ENCODE results near the gene ERBB2.
A peak's percentile ranks its signal among the peaks of the same experiment; 100 is the strongest.
"Not testable (repeated sequence)": the region's sequence is repeated elsewhere in the genome, so short reads cannot be mapped to it uniquely, and the experiment has no call there.

The ERBB2 gene

DNA sequence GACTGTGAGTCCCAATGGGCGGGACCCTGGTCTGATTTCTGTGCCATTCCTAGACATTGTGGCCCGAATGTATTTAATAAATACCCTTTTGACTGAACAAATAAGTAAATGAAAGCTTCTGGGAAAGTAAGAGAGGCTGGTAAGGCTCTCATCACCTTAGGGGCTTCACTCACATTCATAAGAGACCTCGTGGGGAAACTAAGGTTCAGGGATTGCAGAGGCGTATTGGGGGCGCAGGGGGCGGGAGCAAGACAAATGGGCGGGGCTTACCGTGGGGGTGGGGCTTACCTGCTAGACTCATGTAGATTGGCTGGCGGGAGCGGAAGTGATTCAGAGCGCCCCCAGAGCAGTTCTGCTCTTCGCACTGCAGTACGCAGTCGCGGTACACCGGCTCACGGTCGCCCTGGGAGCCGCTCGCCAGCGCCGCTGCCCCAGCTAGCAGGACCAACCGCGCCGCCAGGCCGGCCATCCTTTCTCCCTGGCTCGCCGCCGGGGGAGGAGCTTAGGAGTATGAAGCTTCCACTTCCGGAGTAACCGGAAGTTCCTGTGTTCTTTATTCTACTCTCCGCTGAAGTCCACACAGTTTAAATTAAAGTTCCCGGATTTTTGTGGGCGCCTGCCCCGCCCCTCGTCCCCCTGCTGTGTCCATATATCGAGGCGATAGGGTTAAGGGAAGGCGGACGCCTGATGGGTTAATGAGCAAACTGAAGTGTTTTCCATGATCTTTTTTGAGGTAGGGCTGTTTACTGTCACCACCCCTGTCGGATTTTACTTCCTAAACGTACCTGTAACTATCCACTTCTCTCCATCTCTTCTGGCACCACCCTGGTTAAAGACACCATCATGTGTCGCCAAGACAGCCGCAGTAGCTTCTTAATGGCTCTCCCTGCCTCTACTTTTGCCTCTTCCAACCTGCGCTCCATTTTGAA is 12.1 kb upstream of the ERBB2 start, which contains the start of gene PGAP3:
Gene PGAP3 (minus strand): TSS at position 512 of the 929 bp plus-strand sequence. CDS start 43 bp downstream, at position 469.
- peak within 1 kb of the TSS; percentile 86 for H3K9ac ChIP-seq (ENCODE audit: low read length)
- H3K36me3 ChIP-seq (ENCODE audit: control insufficient read depth, low read depth, low read length): peaks cover 7% of the 10 kb centered on the region
- no peaks in the 10 kb centered on the region for H3K9me3 ChIP-seq (ENCODE audit: control insufficient read depth, low read depth, low read length)
- H3K4me3 ChIP-seq (ENCODE audit: low read length): peak within 1 kb of the TSS; percentile 89
- peaks cover 19% of the 10 kb centered on the region for H3K4me1 ChIP-seq (ENCODE audit: control insufficient read depth, low read depth, low read length)
- H3K27me3 ChIP-seq (ENCODE audit: control insufficient read depth, insufficient read depth, low read length): no peaks in the 10 kb centered on the region
- H3K27ac ChIP-seq (ENCODE audit: low read length): peak within 1 kb of the TSS; percentile 96

DNA sequence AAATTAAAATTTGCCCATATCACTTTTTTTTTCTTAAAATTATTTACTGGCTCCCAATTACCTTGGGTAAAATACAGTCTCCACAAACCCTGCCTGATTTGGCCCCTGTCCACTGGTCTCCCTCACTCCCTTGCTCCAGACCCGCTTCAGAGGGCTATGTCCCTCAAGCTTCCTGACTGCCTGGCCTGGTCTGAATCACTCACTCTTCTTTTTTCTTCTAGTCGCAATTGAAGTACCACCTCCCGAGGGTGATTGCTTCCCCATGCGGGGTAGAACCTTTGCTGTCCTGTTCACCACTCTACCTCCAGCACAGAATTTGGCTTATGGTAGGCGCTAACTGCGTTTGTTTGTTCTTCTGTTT is 11.4 kb upstream of the ERBB2 start:
- H3K27me3 ChIP-seq (ENCODE audit: control insufficient read depth, insufficient read depth, low read length): no peaks in the 10 kb centered on the region
- H3K9ac ChIP-seq (ENCODE audit: low read length): peak overlapping the region; percentile 86
- peaks cover 7% of the 10 kb centered on the region for H3K36me3 ChIP-seq (ENCODE audit: control insufficient read depth, low read depth, low read length)
- H3K9me3 ChIP-seq (ENCODE audit: control insufficient read depth, low read depth, low read length): no peaks in the 10 kb centered on the region
- H3K4me3 ChIP-seq (ENCODE audit: low read length): peak overlapping the region; percentile 89
- peak overlapping the region; percentile 96 for H3K27ac ChIP-seq (ENCODE audit: low read length)
- peaks cover 19% of the 10 kb centered on the region for H3K4me1 ChIP-seq (ENCODE audit: control insufficient read depth, low read depth, low read length)

DNA sequence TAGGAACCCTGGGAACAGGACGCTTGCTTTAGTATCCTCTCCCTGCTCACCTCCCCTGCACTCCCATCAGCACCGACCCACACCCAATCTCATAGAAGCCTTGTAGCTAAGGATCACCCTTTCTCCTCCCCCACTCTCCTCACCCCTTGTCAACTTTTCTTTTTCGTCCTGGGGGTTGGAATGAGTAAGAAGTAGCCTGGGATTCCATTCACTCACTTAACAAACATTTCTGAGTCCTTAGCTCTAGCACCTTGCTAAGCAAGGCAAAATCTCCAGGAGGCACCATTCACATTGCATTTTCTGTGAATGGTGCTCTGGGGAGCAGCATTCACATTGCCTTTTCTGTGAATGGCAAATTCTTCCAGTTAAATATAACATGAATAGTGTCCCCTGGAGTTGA is 10.9 kb upstream of the ERBB2 start:
- H3K27me3 ChIP-seq (ENCODE audit: control insufficient read depth, insufficient read depth, low read length): no peaks in the 10 kb centered on the region
- peaks cover 19% of the 10 kb centered on the region for H3K4me1 ChIP-seq (ENCODE audit: control insufficient read depth, low read depth, low read length)
- H3K4me3 ChIP-seq (ENCODE audit: low read length): peak overlapping the region; percentile 89
- H3K36me3 ChIP-seq (ENCODE audit: control insufficient read depth, low read depth, low read length): peaks cover 7% of the 10 kb centered on the region
- peak overlapping the region; percentile 86 for H3K9ac ChIP-seq (ENCODE audit: low read length)
- H3K9me3 ChIP-seq (ENCODE audit: control insufficient read depth, low read depth, low read length): no peaks in the 10 kb centered on the region
- peak overlapping the region; percentile 96 for H3K27ac ChIP-seq (ENCODE audit: low read length)

DNA sequence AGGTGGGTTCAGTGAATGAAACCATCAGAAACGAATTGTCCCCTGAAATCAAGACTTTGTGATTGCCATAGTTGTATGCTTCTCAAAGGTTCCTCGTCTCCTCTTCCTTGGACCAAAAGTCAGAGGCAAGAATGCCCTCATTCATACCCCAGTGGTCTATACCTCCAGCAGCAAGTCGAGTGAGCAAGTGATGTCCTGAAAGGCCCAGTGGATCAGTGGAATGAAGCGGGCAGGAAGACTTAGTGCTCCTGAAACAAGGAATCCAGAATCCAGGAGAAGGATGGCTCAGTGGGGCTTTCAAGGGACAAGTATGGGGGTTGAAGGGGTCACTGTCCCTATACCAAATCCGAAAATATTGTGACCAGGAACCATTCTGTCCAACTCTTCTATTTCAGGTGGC is 5.3 kb upstream of the ERBB2 start:
- no peaks in the 10 kb centered on the region for H3K36me3 ChIP-seq (ENCODE audit: control insufficient read depth, low read depth, low read length)
- no peaks in the 10 kb centered on the region for H3K9me3 ChIP-seq (ENCODE audit: control insufficient read depth, low read depth, low read length)
- no peaks in the 10 kb centered on the region for H3K27me3 ChIP-seq (ENCODE audit: control insufficient read depth, insufficient read depth, low read length)
- H3K9ac ChIP-seq (ENCODE audit: low read length): no peak overlapping the region
- H3K4me3 ChIP-seq (ENCODE audit: low read length): no peak overlapping the region
- no peak overlapping the region for H3K27ac ChIP-seq (ENCODE audit: low read length)
- peaks cover 35% of the 10 kb centered on the region for H3K4me1 ChIP-seq (ENCODE audit: control insufficient read depth, low read depth, low read length)

DNA sequence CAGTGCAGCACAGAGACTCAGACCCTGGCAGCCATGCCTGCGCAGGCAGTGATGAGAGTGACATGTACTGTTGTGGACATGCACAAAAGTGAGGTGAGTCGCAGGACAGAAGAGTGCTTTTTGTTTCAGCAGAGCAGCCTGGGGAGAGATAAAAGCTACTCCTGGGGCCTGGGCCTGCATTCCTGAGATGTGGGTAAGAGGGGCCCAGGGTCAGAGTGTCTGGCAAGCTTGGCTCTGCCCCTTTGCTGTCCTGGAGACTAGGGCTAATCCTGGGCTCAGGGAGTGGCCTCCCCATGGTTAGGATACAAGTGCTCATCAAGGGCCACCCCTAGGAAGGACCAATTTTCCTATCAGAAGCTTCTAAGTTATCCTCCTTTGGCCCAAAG is 4.8 kb upstream of the ERBB2 start:
- Histone ChIP-seq H3K36me3 (ENCODE audit: control insufficient read depth, low read depth, low read length) (no peaks in the 10 kb centered on the region), H3K9me3 (ENCODE audit: control insufficient read depth, low read depth, low read length) (no peaks in the 10 kb centered on the region), H3K4me1 (ENCODE audit: control insufficient read depth, low read depth, low read length) (peaks cover 34% of the 10 kb centered on the region), H3K27ac (ENCODE audit: low read length) (peak overlapping the region; percentile 66), H3K27me3 (ENCODE audit: control insufficient read depth, insufficient read depth, low read length) (no peaks in the 10 kb centered on the region), H3K4me3 (ENCODE audit: low read length) (no peak overlapping the region), H3K9ac (ENCODE audit: low read length) (no peak overlapping the region)

DNA sequence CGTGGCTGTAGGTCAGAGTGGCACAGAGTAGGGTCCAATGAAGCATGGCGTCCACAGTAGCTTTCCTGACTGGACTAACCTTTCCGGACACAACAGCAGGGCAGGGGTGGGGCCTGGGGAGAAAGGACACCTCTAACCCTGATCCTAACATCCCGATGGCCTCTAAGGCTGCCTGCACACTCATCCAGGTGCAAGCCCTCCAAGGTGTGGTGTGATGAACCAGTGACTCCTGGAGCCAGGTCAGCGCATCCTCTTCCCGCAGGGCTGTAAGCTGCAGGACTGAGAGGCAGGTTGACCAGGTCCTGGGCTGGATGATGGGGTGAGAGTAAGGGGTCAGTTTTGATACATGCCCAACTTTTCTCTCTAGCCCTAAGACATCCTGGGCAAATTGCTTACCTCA is 3.1 kb upstream of the ERBB2 start:
- Histone ChIP-seq H3K4me1 (ENCODE audit: control insufficient read depth, low read depth, low read length) (peaks cover 36% of the 10 kb centered on the region), H3K27me3 (ENCODE audit: control insufficient read depth, insufficient read depth, low read length) (no peaks in the 10 kb centered on the region), H3K4me3 (ENCODE audit: low read length) (peak overlapping the region; percentile 6), H3K9ac (ENCODE audit: low read length) (no peak overlapping the region), H3K36me3 (ENCODE audit: control insufficient read depth, low read depth, low read length) (no peaks in the 10 kb centered on the region), H3K9me3 (ENCODE audit: control insufficient read depth, low read depth, low read length) (no peaks in the 10 kb centered on the region), H3K27ac (ENCODE audit: low read length) (peak overlapping the region; percentile 25)

DNA sequence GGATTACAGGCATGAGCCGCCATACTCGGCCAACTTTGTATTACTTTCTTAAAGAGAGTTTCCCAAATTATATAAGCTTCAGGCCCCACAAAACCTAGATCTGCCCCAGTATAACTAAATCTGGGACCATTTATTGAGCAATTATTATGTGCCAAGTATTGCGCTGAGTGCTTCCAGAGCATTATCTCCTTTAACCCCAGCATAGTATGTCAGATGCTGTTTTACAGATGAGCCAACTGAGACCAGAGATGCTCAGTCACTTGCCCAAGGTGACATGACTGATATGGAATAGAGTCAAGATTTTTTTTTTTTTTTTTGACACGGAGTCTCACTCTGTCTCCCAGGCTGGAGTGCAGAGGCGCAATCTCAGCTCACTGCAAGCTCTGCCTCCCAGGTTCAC is 1.9 kb upstream of the ERBB2 start:
- H3K36me3 ChIP-seq (ENCODE audit: control insufficient read depth, low read depth, low read length): no peaks in the 10 kb centered on the region
- no peak overlapping the region for H3K27ac ChIP-seq (ENCODE audit: low read length)
- H3K27me3 ChIP-seq (ENCODE audit: control insufficient read depth, insufficient read depth, low read length): no peaks in the 10 kb centered on the region
- H3K4me1 ChIP-seq (ENCODE audit: control insufficient read depth, low read depth, low read length): peaks cover 43% of the 10 kb centered on the region
- H3K9ac ChIP-seq (ENCODE audit: low read length): no peak overlapping the region
- H3K4me3 ChIP-seq (ENCODE audit: low read length): no peak overlapping the region
- no peaks in the 10 kb centered on the region for H3K9me3 ChIP-seq (ENCODE audit: control insufficient read depth, low read depth, low read length)

DNA sequence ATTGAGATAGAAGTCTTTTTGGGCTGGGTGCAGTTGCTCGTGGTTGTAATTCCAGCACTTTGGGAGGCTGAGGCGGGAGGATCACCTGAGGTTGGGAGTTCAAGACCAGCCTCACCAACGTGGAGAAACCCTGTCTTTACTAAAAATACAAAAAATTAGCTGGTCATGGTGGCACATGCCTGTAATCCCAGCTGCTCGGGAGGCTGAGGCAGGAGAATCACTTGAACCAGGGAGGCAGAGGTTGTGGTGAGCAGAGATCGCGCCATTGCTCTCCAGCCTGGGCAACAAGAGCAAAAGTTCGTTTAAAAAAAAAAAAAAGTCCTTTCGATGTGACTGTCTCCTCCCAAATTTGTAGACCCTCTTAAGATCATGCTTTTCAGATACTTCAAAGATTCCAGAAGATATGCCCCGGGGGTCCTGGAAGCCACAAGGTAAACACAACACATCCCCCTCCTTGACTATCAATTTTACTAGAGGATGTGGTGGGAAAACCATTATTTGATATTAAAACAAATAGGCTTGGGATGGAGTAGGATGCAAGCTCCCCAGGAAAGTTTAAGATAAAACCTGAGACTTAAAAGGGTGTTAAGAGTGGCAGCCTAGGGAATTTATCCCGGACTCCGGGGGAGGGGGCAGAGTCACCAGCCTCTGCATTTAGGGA is 577 bp upstream of the ERBB2 start:
- Histone ChIP-seq H3K4me3 (ENCODE audit: low read length) (peak overlapping the region; percentile 91), H3K9ac (ENCODE audit: low read length) (peak overlapping the region; percentile 76), H3K4me1 (ENCODE audit: control insufficient read depth, low read depth, low read length) (peaks cover 54% of the 10 kb centered on the region)
- H3K36me3 ChIP-seq (ENCODE audit: control insufficient read depth, low read depth, low read length); H3K9me3 ChIP-seq (ENCODE audit: control insufficient read depth, low read depth, low read length); H3K27ac ChIP-seq (ENCODE audit: low read length); H3K27me3 ChIP-seq (ENCODE audit: control insufficient read depth, insufficient read depth, low read length): not testable (repeated sequence)

DNA sequence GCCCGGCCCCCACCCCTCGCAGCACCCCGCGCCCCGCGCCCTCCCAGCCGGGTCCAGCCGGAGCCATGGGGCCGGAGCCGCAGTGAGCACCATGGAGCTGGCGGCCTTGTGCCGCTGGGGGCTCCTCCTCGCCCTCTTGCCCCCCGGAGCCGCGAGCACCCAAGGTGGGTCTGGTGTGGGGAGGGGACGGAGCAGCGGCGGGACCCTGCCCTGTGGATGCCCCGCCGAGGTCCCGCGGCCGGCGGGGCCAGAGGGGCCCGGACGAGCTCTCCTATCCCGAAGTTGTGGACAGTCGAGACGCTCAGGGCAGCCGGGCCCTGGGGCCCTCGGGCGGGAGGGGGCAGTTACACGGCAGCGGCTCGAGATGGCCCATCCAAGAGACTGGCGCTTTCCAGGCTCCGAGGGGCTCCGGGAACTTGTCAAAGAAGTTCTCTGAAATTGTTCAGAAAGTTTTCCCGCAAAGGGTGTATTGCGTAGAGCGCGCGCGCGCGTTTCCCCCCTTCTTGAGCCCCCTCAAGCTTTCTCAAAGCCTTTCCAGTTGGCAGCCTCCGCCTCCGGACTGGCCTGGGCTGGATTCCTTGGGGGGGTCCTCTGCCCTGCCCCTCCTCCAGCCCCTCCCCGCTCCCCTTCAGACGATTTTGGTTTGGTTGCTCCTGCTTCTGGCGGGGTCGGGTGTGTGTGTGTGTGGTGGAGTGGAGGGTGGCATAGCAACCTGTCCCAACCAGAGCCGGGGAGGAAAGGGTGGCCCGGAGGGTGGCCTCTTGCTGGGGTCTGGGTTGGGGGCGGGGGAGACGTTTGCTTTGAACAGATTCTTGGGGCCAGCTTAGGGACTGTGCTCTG is 504 bp downstream of the ERBB2 start:
- peak overlapping the region; percentile 91 for H3K4me3 ChIP-seq (ENCODE audit: low read length)

DNA sequence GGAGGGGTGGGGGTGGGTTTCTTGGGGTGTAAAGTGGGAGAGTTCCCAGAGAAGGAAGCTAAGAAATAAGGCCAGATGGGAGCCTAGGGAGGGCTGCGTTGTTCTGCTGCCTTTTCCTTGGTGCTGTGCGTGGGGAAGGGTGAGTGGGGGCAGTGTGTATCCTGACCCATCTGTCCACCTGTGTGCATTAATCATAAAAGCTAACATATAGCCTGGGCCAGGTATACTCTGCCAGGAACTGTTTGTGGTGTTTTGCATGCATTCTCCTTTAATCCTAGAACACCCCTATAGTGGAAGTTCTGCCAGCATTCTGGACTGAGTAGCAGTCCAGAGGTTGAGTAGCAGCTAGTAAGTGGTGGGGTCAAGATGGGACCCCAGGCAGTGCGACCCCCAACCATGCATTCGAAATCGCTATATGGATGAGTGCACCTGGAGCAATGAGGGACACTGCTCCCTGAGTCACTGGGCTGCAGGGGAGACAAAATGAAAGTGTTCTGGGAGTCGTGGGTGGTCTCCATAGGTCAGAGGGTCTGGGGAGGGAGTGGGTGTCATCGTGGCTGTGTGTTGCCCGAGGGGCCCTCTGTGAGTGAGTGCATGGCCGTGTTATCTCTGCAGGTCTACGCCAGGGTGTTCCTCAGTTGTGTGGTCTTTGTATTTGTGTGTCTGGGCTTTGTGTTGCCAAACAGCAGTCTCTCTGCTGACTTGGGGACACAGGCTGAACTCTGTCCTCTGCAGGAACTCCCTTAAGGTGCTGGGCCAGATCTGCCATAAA is 1.3 kb downstream of the ERBB2 start:
- Histone ChIP-seq H3K9ac (ENCODE audit: low read length) (peak overlapping the region; percentile 76), H3K4me3 (ENCODE audit: low read length) (peak overlapping the region; percentile 91), H3K4me1 (ENCODE audit: control insufficient read depth, low read depth, low read length) (peaks cover 54% of the 10 kb centered on the region)

More for the DNA sequence above, 504 bp downstream of the ERBB2 start:
- Histone ChIP-seq H3K9me3 (ENCODE audit: control insufficient read depth, low read depth, low read length) (no peaks in the 10 kb centered on the region), H3K4me1 (ENCODE audit: control insufficient read depth, low read depth, low read length) (peaks cover 54% of the 10 kb centered on the region), H3K36me3 (ENCODE audit: control insufficient read depth, low read depth, low read length) (no peaks in the 10 kb centered on the region), H3K27ac (ENCODE audit: low read length) (peak overlapping the region; percentile 56), H3K27me3 (ENCODE audit: control insufficient read depth, insufficient read depth, low read length) (no peaks in the 10 kb centered on the region), H3K9ac (ENCODE audit: low read length) (peak overlapping the region; percentile 76)

More for the DNA sequence above, 1.3 kb downstream of the ERBB2 start:
- Histone ChIP-seq H3K36me3 (ENCODE audit: control insufficient read depth, low read depth, low read length) (no peaks in the 10 kb centered on the region), H3K9me3 (ENCODE audit: control insufficient read depth, low read depth, low read length) (no peaks in the 10 kb centered on the region), H3K27me3 (ENCODE audit: control insufficient read depth, insufficient read depth, low read length) (no peaks in the 10 kb centered on the region), H3K27ac (ENCODE audit: low read length) (peak overlapping the region; percentile 22)

All from iPS-18a (cell line).